ENCODE results near the gene WT1.
"Not testable (repeated sequence)": the region's sequence is repeated elsewhere in the genome, so short reads cannot be mapped to it uniquely, and the experiment has no call there.

Gene WT1

DNA sequence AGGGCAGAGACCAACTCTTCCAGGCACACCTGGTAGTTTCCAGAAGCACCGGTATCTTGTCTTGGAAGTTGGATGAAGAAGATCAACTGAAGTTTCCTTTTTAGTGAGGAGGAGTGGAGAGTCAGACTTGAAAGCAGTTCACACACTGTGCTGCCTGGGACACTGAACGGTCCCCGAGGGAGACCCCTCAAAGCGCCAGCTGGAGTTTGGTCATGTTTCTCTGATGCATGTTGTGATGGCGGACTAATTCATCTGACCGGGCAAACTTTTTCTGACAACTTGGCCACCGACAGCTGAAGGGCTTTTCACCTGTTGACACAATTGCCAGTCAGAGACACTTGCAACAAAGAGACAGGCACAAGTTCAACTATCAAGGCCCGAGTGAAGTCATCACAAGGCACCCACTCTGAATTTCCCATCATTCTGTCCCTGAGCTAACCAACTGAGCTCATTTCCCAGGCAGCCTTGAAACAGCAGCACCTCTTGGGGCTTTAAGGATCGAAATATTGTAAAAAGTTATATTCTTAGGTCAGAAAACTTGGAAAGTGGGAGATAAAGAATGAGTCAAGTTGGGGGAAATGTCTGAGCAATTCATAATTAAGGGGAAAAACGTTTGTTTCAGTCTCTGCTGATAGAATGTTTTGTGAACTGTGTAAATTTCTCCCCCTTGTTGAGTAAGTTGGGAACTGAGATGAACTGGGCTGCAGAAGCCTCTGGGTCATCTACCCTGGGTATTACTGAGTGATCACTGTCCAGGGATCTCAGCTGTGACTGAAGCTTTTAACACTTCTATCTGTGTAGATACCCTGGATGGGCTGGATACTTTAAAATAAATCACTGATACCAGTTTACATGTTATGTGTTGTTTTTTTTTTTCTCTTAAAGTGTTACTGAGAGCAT lies 46.2 kb downstream of the WT1 start:
- no peak for DNase-seq (ENCODE audit: low read depth in 2 of 2, low spot score in 1 of 2)

GRCh38 chr11:32388365-32388764 lies 47.0 kb downstream of the WT1 start:
- no peak for DNase-seq (ENCODE audit: low read depth in 2 of 2, low spot score in 1 of 2)

- DNase-seq (ENCODE audit: low read depth in 2 of 2, low spot score in 1 of 2) = no peak
Measured at GRCh38 chr11:32387411-32387810, 47.9 kb downstream of the WT1 start.

GRCh38 chr11:32386770-32387377 lies 48.5 kb downstream of the WT1 start:
- DNase-seq (ENCODE audit: low read depth in 2 of 2, low spot score in 1 of 2) = no peak

- no peak for DNase-seq (ENCODE audit: low read depth in 2 of 2, low spot score in 1 of 2)
Measured at GRCh38 chr11:32385998-32386397, 49.3 kb downstream of the WT1 start.

DNA sequence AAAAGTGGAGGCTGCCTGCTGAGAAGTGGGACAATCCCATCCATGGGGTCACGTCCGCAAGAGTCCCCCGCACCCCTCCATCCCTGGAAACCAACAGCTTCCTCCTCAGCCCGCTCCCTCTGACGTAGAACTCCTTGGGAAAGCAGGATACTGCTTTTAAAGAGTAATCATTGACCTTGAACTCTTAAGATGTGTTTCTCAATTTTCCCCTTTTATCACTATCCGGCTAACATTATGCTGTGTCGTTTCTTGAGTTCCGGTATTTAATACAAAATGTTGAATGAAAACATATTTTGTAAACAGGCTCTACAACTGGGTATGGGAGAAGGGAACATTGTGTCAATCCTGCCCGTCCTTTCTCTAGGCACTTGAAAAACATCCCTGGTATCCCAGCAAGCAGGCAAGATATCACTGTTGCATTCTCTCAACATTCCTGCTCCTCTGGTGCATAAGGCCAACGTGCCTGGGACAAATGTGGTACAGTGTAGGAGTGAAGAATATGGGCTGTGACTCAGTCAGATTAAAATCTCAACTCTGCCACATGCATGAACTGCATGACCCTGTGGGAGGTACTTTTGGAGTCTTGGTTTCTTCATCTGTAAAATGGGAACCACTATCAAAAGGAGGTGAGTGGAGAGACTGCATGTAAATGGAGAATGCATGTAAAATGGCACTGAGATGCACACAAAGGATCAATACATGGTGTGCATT lies 52.8 kb downstream of the WT1 start:
- DNase-seq (ENCODE audit: low read depth in 2 of 2, low spot score in 1 of 2) = no peak

- DNase-seq (ENCODE audit: low read depth in 2 of 2, low spot score in 1 of 2) = no peak
Measured at GRCh38 chr11:32381179-32381578, 54.2 kb downstream of the WT1 start.

- DNase-seq (ENCODE audit: low read depth in 2 of 2, low spot score in 1 of 2) = no peak
Measured at GRCh38 chr11:32379719-32380118, 55.6 kb downstream of the WT1 start.

- DNase-seq (ENCODE audit: low read depth in 2 of 2, low spot score in 1 of 2) = no peak
Measured at GRCh38 chr11:32375826-32376225, 59.5 kb downstream of the WT1 start.

DNA sequence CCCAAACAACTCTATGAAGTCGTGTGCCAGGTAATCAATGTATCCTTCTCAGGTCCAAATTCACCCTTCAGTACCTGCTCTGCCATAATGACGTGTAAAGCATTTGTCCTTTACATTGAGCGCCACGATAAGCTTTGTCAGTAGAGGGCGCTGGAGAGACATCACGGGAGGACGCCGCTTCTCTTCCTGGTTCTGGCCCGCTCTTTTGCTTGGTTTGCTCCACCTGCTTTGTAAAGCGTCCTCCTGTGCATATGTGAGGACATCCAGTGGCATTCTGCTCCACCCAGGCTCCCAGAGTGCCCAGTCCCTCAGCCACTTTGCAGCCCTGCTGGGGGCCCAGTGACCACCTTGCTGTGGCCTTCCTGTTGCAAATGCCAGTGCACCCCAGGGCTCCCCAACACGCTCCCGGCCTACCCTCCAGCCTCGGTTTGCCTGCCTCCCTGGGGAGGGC lies 61.1 kb downstream of the WT1 start:
- no peak for DNase-seq (ENCODE audit: low read depth in 2 of 2, low spot score in 1 of 2)

GRCh38 chr11:32369987-32370386 lies 65.4 kb downstream of the WT1 start:
- DNase-seq (ENCODE audit: low read depth in 2 of 2, low spot score in 1 of 2) = not testable (repeated sequence)

DNA sequence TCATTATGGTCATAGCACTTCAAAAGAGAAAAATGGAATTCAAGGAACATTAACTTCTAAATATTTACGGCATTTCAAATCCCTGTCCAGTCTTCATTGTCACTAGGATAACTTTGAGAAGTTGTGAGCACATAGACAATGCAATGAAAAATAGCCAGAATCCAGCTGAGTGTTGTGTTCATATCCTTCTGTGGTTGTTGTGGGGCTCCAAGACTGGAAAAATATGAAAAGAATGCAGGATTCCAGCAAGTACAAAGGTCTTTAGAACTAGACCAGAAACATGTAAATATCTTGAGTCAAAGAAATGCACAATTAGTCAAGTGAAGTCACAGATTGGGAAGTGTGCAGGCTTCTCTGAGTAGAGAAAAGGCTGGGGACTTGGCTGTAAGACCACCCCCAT lies 68.7 kb downstream of the WT1 start:
- no peak for DNase-seq (ENCODE audit: low read depth in 2 of 2, low spot score in 1 of 2)

- no peak for DNase-seq (ENCODE audit: low read depth in 2 of 2, low spot score in 1 of 2)
Measured at GRCh38 chr11:32365192-32365591, 70.1 kb downstream of the WT1 start.

- no peak for DNase-seq (ENCODE audit: low read depth in 2 of 2, low spot score in 1 of 2)
Measured at GRCh38 chr11:32358729-32359128, 76.6 kb downstream of the WT1 start.

DNA sequence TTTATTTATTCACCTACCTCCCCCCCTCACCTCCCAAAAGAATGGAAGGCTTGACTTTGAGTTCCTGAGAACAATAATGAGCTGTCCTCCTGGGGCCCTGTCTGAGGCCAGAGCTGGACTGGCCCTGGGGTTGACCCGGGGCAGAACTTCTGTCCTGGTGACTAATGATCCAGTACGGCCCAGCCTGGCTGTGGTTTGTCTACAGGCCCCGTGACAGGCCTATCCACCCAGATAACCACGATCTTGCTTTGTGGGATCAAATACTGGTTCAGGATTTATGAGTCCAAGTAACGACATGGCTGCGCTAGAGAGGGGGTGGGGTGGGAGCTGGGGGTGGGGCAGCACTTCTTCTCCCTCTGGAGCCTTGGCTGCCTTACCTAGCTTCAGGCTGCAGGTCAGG lies 81.5 kb downstream of the WT1 start:
- DNase-seq (ENCODE audit: low read depth in 2 of 2, low spot score in 1 of 2) = no peak

- DNase-seq (ENCODE audit: low read depth in 2 of 2, low spot score in 1 of 2) = no peak
Measured at GRCh38 chr11:32348502-32348901, 86.8 kb downstream of the WT1 start.

DNA sequence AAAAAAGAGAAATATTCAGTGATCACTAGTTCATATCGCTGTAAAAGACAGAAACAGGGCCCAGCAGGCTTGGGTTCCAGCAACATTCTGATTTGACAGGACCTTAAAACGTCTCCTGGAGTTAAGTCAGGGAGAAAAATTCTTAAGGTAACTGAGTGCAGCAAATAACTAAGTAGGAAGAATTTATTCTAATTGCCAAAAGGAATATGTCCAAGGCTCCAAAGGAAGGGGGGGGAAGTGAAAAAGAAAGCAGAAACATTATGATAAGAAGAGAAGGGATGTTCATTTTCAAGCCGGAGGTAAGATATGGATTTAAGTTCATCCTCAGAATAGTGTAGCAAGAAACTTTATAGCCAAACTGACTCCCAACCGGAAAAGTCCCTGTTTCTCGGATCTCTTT lies 90.4 kb downstream of the WT1 start:
- no peak for DNase-seq (ENCODE audit: low read depth in 2 of 2, low spot score in 1 of 2)

- DNase-seq (ENCODE audit: low read depth in 2 of 2, low spot score in 1 of 2) = no peak
Measured at GRCh38 chr11:32343325-32344008, 91.9 kb downstream of the WT1 start.

GRCh38 chr11:32341620-32342613 lies 93.4 kb downstream of the WT1 start:
- DNase-seq (ENCODE audit: low read depth in 2 of 2, low spot score in 1 of 2) = no peak

GRCh38 chr11:32340181-32340580 lies 95.2 kb downstream of the WT1 start:
- DNase-seq (ENCODE audit: low read depth in 2 of 2, low spot score in 1 of 2) = no peak

Data from stimulated activated CD8-positive, alpha-beta memory T cell treated with anti-CD3 and anti-CD28 coated beads, Interleukin-4, amount 100 ng/mL, for 4 hours (primary cell).